Adrenal gland (tissue), 12 donors: ENCODE results near the gene UGT2B7. TPM values are rescaled to one million over a fixed set of nuclear protein-coding genes. Genes with fewer than 3 reads are reported as not detected.

ENCODE experiments used
- DNase-seq, 7 donors: peaks; one replicate each; pipeline ENCODE4 v3.0.0-alpha.2; 2019 to 2020
- H3K27ac ChIP-seq, 5 donors: fragments of 200-600 bp; sonication (generic) in 4 of 5; 1 replicate in 3 of 5; 2 replicates in 2 of 5; pipeline versions ENCODE4 v1.5.1 to v1.8.0; 2016 to 2020; ENCODE audit warnings: mild to moderate bottlenecking in 1 of 5
- H3K27me3 ChIP-seq: fragments of 200-600 bp; 2 replicates; pipeline ENCODE4 v1.8.0; 2021
- H3K36me3 ChIP-seq, 2 donors: fragments of 200-600 bp; replicated peaks in 1 of 2; 1 replicate in 1 of 2; 2 replicates in 1 of 2; pipeline versions ENCODE4 v1.5.1 to v1.8.0; 2018 to 2022
- H3K4me1 ChIP-seq, 2 donors: fragments of 200-600 bp; replicated peaks in 1 of 2; 1 replicate in 1 of 2; 2 replicates in 1 of 2; pipeline versions ENCODE4 v1.5.1 to v1.8.0; 2018 to 2021
- H3K4me3 ChIP-seq, 4 donors: fragments of 200-600 bp; sonication (generic) in 3 of 4; one replicate each; pipeline ENCODE4 v1.5.1; 2016 to 2018
- H3K9me3 ChIP-seq, 3 donors: fragments of 200-600 bp; sonication (generic) in 1 of 3; replicated peaks in 1 of 3; 1 replicate in 2 of 3; 2 replicates in 1 of 3; pipeline versions ENCODE4 v1.5.1 to v1.8.0; 2016 to 2021
- POLR2A ChIP-seq, 2 donors: fragments of 450-650 bp; IDR thresholded peaks; one replicate each; pipeline ENCODE4 v1.6.1; 2017; ENCODE audit warnings: antibody characterized with exemption in 2 of 2, mild to moderate bottlenecking in 2 of 2, moderate library complexity in 1 of 2
- WGBS, 4 donors: extraction: QIAGEN DNeasy Blood & Tissue Kit in 2 of 4; methylation state at CpG; one replicate each; pipeline versions ENCODE4 v1.1.5 to v1.1.7; 2013 to 2017; 5-methylcytosine and 5-hydroxymethylcytosine counted together
- intact Hi-C, 2 donors: fragments of 100-400 bp; cut with DNase I; formaldehyde crosslinking; loops; one replicate each; pipeline versions ENCODE4 v1.14.1 to v1.15.0; 2022 to 2023
- polyA plus RNA-seq, 3 donors: library from polyadenylated mRNA; stranded (reverse); fragments of 200-250 nt in 2 of 3; fragments of 350-450 nt in 1 of 3; fragmentation: Illumina TruSeq in 1 of 3; extraction: RNeasy Lipid Tissue Mini Kit (QIAGEN cat#74804) in 1 of 3; gene quantifications; one replicate each; pipeline ENCODE4 v1.2.3, GENCODE V29; 2013 to 2014
- total RNA-seq, 9 donors: library from RNA; depleted of rRNA in 4 of 9; stranded (reverse); fragments of >200 nt in 4 of 9; fragments of 120-200 nt in 1 of 9; fragmentation: NEBNext Ultra II Directional in 1 of 9; extraction: Animal tissue kit (Norgen Biotek cat#: 25700) in 1 of 9; gene quantifications; one replicate each; pipeline versions ENCODE4 v1.1.0 to v1.2.4, GENCODE V29; 2013 to 2023
- TF ChIP-seq, protein P1 (sequence below), 6 experiments: fragments of 450-650 bp in 4 of 6; fragments of 200-600 bp in 2 of 6; sonication (generic) in 1 of 6; IDR thresholded peaks; 1 replicate in 5 of 6; 2 replicates in 1 of 6; pipeline versions ENCODE4 v1.5.1 to v1.8.0; 2016 to 2021; ENCODE audit warnings: antibody characterized with exemption in 6 of 6, mild to moderate bottlenecking in 2 of 6, moderate library complexity in 1 of 6
- donor health status: healthy with polysubstance abuse.
- donor health status: Bipolar disorder and iron deficiency.
- donor health status: DM: yes; HTN: yes; CAD: no.
- donor health status: DM: no; HTN: no; CAD: no.
- donor health status: DM: no; HTN: no; CAD: no.
- donor health status: DM: yes; HTN: yes; CAD: no.

UGT2B7 gene
- total and polyA plus RNA-seq, 12 donors = 0.07 to 0.23 TPM; not detected in 10

DNA sequence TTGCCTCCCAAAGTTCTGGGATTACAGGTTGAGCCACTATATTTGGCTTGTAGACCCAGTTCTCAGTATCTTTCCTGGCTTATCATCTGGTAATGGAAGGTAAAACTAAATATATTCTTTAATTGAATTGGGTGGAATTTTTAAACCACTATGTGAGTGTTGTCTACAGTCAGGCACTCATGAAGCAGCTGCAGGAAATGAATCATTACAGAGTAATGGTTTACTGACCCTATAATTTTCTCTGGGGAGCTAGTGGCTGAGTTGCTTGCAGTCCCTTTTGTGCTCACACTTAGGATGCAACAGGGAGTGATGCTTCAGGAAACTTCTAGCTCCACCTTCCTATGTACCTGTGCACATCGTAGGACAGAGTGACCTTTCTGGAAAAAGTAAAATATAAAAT is 4.1 kb upstream of the UGT2B7 start:
- 65 to 76% (median 71%) methylated on average over 1 of the region's 1 CpG for WGBS, 4 donors
- Histone ChIP-seq H3K4me3 (no peak overlapping the region), H3K27me3 (no peaks in the 10 kb centered on the region), H3K36me3 (no peaks in the 10 kb centered on the region), H3K27ac (no peak overlapping the region), H3K9me3 (no peaks in the 10 kb centered on the region), H3K4me1 (no peaks in the 10 kb centered on the region)
- intact Hi-C loops = no loop called here
- no peak for DNase-seq
- TF ChIP-seq POLR2A (IDR thresholded peaks at IDR 0.05) = no peak
- TF ChIP-seq, protein P1, sequence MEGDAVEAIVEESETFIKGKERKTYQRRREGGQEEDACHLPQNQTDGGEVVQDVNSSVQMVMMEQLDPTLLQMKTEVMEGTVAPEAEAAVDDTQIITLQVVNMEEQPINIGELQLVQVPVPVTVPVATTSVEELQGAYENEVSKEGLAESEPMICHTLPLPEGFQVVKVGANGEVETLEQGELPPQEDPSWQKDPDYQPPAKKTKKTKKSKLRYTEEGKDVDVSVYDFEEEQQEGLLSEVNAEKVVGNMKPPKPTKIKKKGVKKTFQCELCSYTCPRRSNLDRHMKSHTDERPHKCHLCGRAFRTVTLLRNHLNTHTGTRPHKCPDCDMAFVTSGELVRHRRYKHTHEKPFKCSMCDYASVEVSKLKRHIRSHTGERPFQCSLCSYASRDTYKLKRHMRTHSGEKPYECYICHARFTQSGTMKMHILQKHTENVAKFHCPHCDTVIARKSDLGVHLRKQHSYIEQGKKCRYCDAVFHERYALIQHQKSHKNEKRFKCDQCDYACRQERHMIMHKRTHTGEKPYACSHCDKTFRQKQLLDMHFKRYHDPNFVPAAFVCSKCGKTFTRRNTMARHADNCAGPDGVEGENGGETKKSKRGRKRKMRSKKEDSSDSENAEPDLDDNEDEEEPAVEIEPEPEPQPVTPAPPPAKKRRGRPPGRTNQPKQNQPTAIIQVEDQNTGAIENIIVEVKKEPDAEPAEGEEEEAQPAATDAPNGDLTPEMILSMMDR (IDR thresholded peaks at IDR 0.05) = no peak

DNA sequence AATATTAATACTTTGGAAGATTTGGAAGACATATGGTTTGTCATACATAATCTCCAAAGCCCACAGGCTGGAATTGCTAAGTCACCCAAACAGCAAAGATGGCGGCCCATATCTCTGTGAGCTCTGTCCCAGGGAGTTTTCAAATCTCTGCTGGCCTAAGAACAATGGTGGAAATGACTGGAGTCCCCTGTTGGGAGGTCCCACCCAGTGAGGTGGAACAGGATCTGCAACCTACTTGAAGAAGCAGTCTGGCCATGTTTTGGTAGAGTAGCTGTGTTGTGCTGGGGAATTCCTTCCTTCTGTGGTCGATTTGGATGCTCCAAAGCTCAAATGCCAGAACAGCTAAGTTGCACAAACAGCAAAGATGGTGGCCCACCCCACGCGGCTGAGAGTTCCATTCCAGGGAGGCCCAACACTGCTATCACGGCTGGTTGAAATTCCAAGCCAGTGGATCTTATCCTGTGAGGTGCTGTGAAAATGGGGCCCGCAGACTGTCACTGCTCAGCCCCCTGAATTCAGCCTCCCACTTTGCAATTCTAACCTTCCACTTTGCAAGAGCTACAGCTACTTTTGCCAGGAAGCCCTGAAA is 3.2 kb upstream of the UGT2B7 start:
- Histone ChIP-seq H3K4me1 (no peaks in the 10 kb centered on the region), H3K4me3 (no peak overlapping the region), H3K27ac (no peak overlapping the region), H3K36me3 (no peaks in the 10 kb centered on the region), H3K27me3 (no peaks in the 10 kb centered on the region), H3K9me3 (no peaks in the 10 kb centered on the region)
- no peak for TF ChIP-seq POLR2A (IDR thresholded peaks at IDR 0.05)
- TF ChIP-seq, protein P1 (IDR thresholded peaks at IDR 0.05) = no peak
- intact Hi-C loops = no loop called here
- no peak for DNase-seq
- WGBS, 4 donors = 60 to 97% (median 70%) methylated on average over 2 to 6 of the region's 6 CpGs

DNA sequence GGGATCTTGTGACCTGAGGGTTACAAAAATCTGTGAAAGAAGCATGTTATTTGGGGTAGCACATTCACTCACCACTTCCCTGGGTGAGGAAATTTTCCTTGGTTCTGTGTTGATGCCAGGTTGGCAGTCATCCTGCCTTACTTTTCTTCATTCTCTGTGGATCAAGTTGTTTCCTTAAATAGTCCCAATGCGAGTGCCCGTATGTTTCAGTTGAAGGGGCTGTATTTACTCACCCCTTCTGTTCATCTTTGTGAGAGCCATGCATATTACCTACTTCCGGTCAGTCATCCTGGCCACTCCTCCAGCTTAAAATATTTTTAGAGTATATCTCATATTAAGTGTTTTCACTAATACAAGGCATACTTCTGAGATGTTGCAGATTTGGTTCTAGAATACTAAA is 2.6 kb upstream of the UGT2B7 start:
- Histone ChIP-seq H3K4me1 (no peaks in the 10 kb centered on the region), H3K27ac (no peak overlapping the region), H3K36me3 (no peaks in the 10 kb centered on the region), H3K4me3 (no peak overlapping the region), H3K9me3 (no peaks in the 10 kb centered on the region), H3K27me3 (no peaks in the 10 kb centered on the region)
- intact Hi-C loops = no loop called here
- no peak for DNase-seq
- no peak for TF ChIP-seq POLR2A (IDR thresholded peaks at IDR 0.05)
- TF ChIP-seq, protein P1 (IDR thresholded peaks at IDR 0.05) = no peak
- 77 to 89% (median 86%) methylated on average over 3 of the region's 3 CpGs for WGBS, 4 donors

DNA sequence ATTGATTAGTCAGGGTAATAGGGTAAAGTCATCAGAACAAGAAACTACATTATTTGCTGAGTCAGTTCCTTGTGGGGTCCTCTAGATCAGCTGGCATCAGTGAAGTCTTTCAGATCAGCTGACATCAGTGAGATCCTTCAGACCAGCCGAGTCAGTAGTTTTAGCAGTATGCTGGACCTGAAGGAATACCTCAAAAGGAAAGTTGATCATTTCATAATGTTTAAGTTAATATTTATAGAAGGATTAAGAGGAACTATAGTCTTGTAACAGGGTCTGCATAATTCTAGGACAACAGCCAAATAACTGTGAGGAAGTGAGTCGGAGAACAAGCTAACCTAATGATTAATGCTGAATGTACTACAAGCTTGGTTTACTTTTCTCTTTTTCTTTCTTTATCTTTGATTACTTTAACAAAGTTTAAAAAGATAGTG is 958 bp upstream of the UGT2B7 start:
- no peaks in the 10 kb centered on the region for H3K9me3 ChIP-seq
- DNase-seq = no peak
- H3K36me3 ChIP-seq = no peaks in the 10 kb centered on the region
- 25 to 40% (median 29%) methylated on average over 2 of the region's 2 CpGs for WGBS, 4 donors
- no peaks in the 10 kb centered on the region for H3K4me1 ChIP-seq
- H3K27me3 ChIP-seq = no peaks in the 10 kb centered on the region
- H3K4me3 ChIP-seq = no peak overlapping the region
- H3K27ac ChIP-seq = no peak overlapping the region
- no peak for TF ChIP-seq POLR2A (IDR thresholded peaks at IDR 0.05)
- TF ChIP-seq, protein P1 (IDR thresholded peaks at IDR 0.05) = no peak
- intact Hi-C loops = no loop called here
